DND-41 (cell line): ENCODE measurements around the gene TTC1.
A peak's percentile ranks its signal among the peaks of the same experiment; 100 is the strongest.
"Not testable (repeated sequence)": the region's sequence is repeated elsewhere in the genome, so short reads cannot be mapped to it uniquely, and the experiment has no call there.

ENCODE experiments used
- ATAC-seq: fragments of 200-7000 bp; cut with Tn5 transposase; 3 replicates; pipeline ENCODE4 v1.9.1; 2021; ENCODE audit warnings: low read depth; ENCODE audit not compliant: insufficient read depth
- DNase-seq: peaks from one replicate; pipeline ENCODE4 v3.0.0-alpha.2; 2020
- H2AFZ ChIP-seq: 2 replicates; pipeline ENCODE4 v1.6.0; 2012; ENCODE audit warnings: low read depth, low read length
- H3K27ac ChIP-seq: 2 replicates; pipeline ENCODE4 v1.5.1; 2012; ENCODE audit warnings: low read length, inconsistent platforms
- H3K27me3 ChIP-seq: fragments of 200-600 bp; sonication (generic); 2 replicates; pipeline ENCODE4 v1.6.0; 2012; ENCODE audit warnings: low read length, mild to moderate bottlenecking, inconsistent platforms; ENCODE audit not compliant: insufficient read depth, poor library complexity
- H3K36me3 ChIP-seq: 2 replicates; pipeline ENCODE4 v1.5.1; 2012; ENCODE audit warnings: low read length, inconsistent platforms; ENCODE audit not compliant: insufficient read depth
- H3K4me1 ChIP-seq: 2 replicates; pipeline ENCODE4 v1.5.1; 2012; ENCODE audit warnings: mild to moderate bottlenecking, low read length; ENCODE audit not compliant: insufficient read depth
- H3K4me2 ChIP-seq: 2 replicates; pipeline ENCODE4 v1.6.0; 2012; ENCODE audit warnings: mild to moderate bottlenecking, moderate library complexity, low read length, inconsistent platforms; ENCODE audit not compliant: insufficient read depth
- H3K4me3 ChIP-seq, 2 experiments: fragments of 200-600 bp in 1 of 2; shearing (Covaris generic) in 1 of 2; 2 replicates each; pipeline ENCODE4 v1.5.1; 2012 to 2016; ENCODE audit warnings: inconsistent platforms in 2 of 2, low read length in 2 of 2, mild to moderate bottlenecking in 2 of 2, low read depth in 1 of 2, moderate library complexity in 1 of 2
- H3K79me2 ChIP-seq: 2 replicates; pipeline ENCODE4 v1.6.0; 2012; ENCODE audit warnings: low read length, inconsistent platforms; ENCODE audit not compliant: insufficient read depth
- H3K9ac ChIP-seq: 2 replicates; pipeline ENCODE4 v1.6.0; 2012; ENCODE audit warnings: low read depth, mild to moderate bottlenecking, inconsistent platforms, low read length, moderate library complexity
- H3K9me3 ChIP-seq: 2 replicates; pipeline ENCODE4 v1.5.1; 2012; ENCODE audit warnings: low read length, moderate library complexity, mild to moderate bottlenecking, inconsistent platforms; ENCODE audit not compliant: insufficient read depth, severe bottlenecking
- H4K20me1 ChIP-seq: 2 replicates; pipeline ENCODE4 v1.6.0; 2012; ENCODE audit warnings: low read length; ENCODE audit not compliant: insufficient read depth
- CTCF ChIP-seq: IDR thresholded peaks from 2 replicates; pipeline ENCODE4 v1.5.1; 2012; ENCODE audit warnings: borderline replicate concordance, low read length, moderate library complexity, mild to moderate bottlenecking; ENCODE audit not compliant: poor library complexity, severe bottlenecking; ENCODE audit errors: extremely low read depth
- EZH2 ChIP-seq: IDR thresholded peaks from 3 replicates; pipeline ENCODE4 v1.6.1; 2012; ENCODE audit warnings: borderline replicate concordance, low read depth, mild to moderate bottlenecking, moderate library complexity, low read length, inconsistent platforms; ENCODE audit not compliant: severe bottlenecking

The TTC1 gene

GRCh38 chr5:160011471-160011870 is 2.5 kb downstream of the TTC1 start:
- Histone ChIP-seq H3K79me2 (peaks cover 54% of the 10 kb centered on the region), H4K20me1 (peaks cover 9% of the 10 kb centered on the region; the same call in 1 of the 2 replicates), H3K4me3 (no peak overlapping the region), H3K9ac (no peak overlapping the region), H3K9me3 (no peaks in the 10 kb centered on the region), H2AFZ (no peak overlapping the region), H3K36me3 (peaks cover 41% of the 10 kb centered on the region), H3K4me2 (peak overlapping the region; percentile 96), H3K27me3 (no peaks in the 10 kb centered on the region), H3K27ac (no peak overlapping the region), H3K4me1 (peaks cover 29% of the 10 kb centered on the region)
- ATAC-seq (no peak), DNase-seq (no peak)
- TF ChIP-seq CTCF (no peak), EZH2 (no peak)

- Histone ChIP-seq H3K36me3 (peaks cover 47% of the 10 kb centered on the region), H3K79me2 (peaks cover 53% of the 10 kb centered on the region), H3K4me1 (peaks cover 22% of the 10 kb centered on the region)
- not testable (repeated sequence) for H2AFZ ChIP-seq, H3K27ac ChIP-seq, H4K20me1 ChIP-seq, ATAC-seq, H3K27me3 ChIP-seq, H3K4me3 ChIP-seq, H3K4me2 ChIP-seq, DNase-seq, H3K9me3 ChIP-seq, H3K9ac ChIP-seq
Observed at GRCh38 chr5:160014197-160014596, 5.3 kb downstream of the TTC1 start.

GRCh38 chr5:160018945-160019625 is 10.1 kb downstream of the TTC1 start:
- DNase-seq (no peak), ATAC-seq (no peak)
- Histone ChIP-seq H3K4me1 (no peaks in the 10 kb centered on the region), H2AFZ (no peak overlapping the region), H3K9me3 (no peaks in the 10 kb centered on the region), H3K27me3 (no peaks in the 10 kb centered on the region), H3K27ac (no peak overlapping the region), H3K4me3 (no peak overlapping the region), H3K9ac (no peak overlapping the region), H3K4me2 (no peak overlapping the region), H3K79me2 (peaks cover 16% of the 10 kb centered on the region), H3K36me3 (peaks cover 31% of the 10 kb centered on the region), H4K20me1 (peaks cover 8% of the 10 kb centered on the region; the same call in 1 of the 2 replicates)
- no peak for TF ChIP-seq CTCF
- no peak for TF ChIP-seq EZH2

GRCh38 chr5:160020266-160020770 is 11.4 kb downstream of the TTC1 start:
- H3K4me1 ChIP-seq, result no peaks in the 10 kb centered on the region
- peaks cover 8% of the 10 kb centered on the region; the same call in 1 of the 2 replicates for H4K20me1 ChIP-seq
- peaks cover 11% of the 10 kb centered on the region for H3K79me2 ChIP-seq
- no peak overlapping the region for H3K4me2 ChIP-seq
- ATAC-seq (no peak), DNase-seq (no peak)
- no peak overlapping the region for H3K4me3 ChIP-seq
- no peaks in the 10 kb centered on the region for H3K9me3 ChIP-seq
- H3K27me3 ChIP-seq, result no peaks in the 10 kb centered on the region
- peak overlapping the region; percentile 18; the same call in 1 of the 2 replicates for H3K27ac ChIP-seq
- no peak overlapping the region for H2AFZ ChIP-seq
- H3K9ac ChIP-seq, result no peak overlapping the region
- TF ChIP-seq CTCF (no peak), EZH2 (no peak)
- H3K36me3 ChIP-seq, result peaks cover 34% of the 10 kb centered on the region
